ENCODE results near the gene CDH23. TPM values are rescaled to one million over a fixed set of nuclear protein-coding genes. Genes with fewer than 3 reads are reported as not detected.

Gene CDH23
- total RNA-seq, 1 donor, result 0.36 TPM

- Histone ChIP-seq H3K79me2 (ENCODE audit: insufficient read depth, low read length) (no peaks in the 10 kb centered on the region), H3K4me2 (ENCODE audit: insufficient read depth, low read length) (no peak overlapping the region), H3K36me3 (ENCODE audit: insufficient read depth, low read length) (no peaks in the 10 kb centered on the region), H3K4me3 (ENCODE audit: insufficient read depth, low read length) (no peak overlapping the region), H2AFZ (ENCODE audit: low read length) (no peak overlapping the region), H4K20me1 (ENCODE audit: insufficient read depth, low read length) (no peaks in the 10 kb centered on the region), H3K27me3 (ENCODE audit: insufficient read depth, low read length) (peaks cover 18% of the 10 kb centered on the region), H3K27ac (ENCODE audit: low read depth, low read length) (no peak overlapping the region), H3K9me3 (ENCODE audit: low read depth, low read length) (no peaks in the 10 kb centered on the region), H3K4me1 (ENCODE audit: insufficient read depth, low read length) (no peaks in the 10 kb centered on the region)
- TF ChIP-seq CTCF (IDR thresholded peaks at IDR 0.05; ENCODE audit: extremely low read depth, low read depth, low read length), result no peak
- no peak for DNase-seq (ENCODE audit: insufficient read length, low spot score, missing footprints)
Measured at GRCh38 chr10:71505862-71506261, 109.1 kb downstream of the CDH23 start.

DNA sequence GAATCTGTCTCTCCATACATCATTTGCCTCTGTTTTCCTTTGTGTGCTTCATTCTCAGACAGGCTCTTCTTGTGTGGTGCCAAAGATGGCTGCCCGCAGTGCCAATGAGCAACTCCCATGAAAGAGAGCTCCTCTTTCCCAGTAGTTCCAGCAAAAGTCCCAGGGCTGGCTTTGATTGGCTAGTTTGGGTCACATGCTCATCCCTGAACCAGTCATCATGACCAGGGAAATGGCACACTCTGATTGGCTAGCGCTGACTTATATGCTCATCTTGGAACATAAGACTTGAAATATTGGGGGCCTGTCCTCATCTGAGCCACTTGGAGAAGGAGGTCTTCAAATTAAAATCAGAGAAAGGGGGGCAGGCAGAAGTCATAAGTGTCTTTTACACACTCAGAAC is 112.7 kb downstream of the CDH23 start:
- TF ChIP-seq CTCF (IDR thresholded peaks at IDR 0.05; ENCODE audit: extremely low read depth, low read depth, low read length), result no peak
- H3K4me1 ChIP-seq (ENCODE audit: insufficient read depth, low read length), result no peaks in the 10 kb centered on the region

DNA sequence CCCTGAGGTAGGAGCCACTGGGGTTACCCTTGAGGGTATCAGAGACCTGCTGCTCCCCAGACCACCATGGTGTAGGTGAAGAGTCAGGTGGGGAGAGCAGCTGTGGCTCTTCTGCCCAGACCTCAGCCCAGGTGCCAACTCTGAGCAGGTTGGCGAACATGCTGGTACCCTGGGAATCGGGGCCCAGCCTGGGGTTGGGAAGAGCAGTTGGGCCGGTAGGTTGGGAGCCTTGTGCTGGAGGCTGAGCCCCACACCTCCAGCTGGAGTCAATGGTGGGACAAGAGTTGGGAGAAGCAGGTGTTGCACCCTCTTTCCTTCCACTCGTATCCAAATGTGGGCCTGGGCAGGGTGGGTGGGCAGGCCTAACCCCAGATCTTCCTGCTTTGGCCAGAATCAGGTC is 114.5 kb downstream of the CDH23 start:
- peaks cover 10% of the 10 kb centered on the region for H3K27me3 ChIP-seq (ENCODE audit: insufficient read depth, low read length)
- H3K27ac ChIP-seq (ENCODE audit: low read depth, low read length), result no peak overlapping the region
- no peak for DNase-seq (ENCODE audit: insufficient read length, low spot score, missing footprints)
- H2AFZ ChIP-seq (ENCODE audit: low read length), result no peak overlapping the region
- no peak overlapping the region for H3K4me3 ChIP-seq (ENCODE audit: insufficient read depth, low read length)
- TF ChIP-seq CTCF (IDR thresholded peaks at IDR 0.05; ENCODE audit: extremely low read depth, low read depth, low read length), result no peak
- no peaks in the 10 kb centered on the region for H3K79me2 ChIP-seq (ENCODE audit: insufficient read depth, low read length)
- no peaks in the 10 kb centered on the region for H4K20me1 ChIP-seq (ENCODE audit: insufficient read depth, low read length)
- no peaks in the 10 kb centered on the region for H3K36me3 ChIP-seq (ENCODE audit: insufficient read depth, low read length)
- no peaks in the 10 kb centered on the region for H3K9me3 ChIP-seq (ENCODE audit: low read depth, low read length)
- H3K4me2 ChIP-seq (ENCODE audit: insufficient read depth, low read length), result no peak overlapping the region
- H3K4me1 ChIP-seq (ENCODE audit: insufficient read depth, low read length), result no peaks in the 10 kb centered on the region

More for the DNA sequence above, 112.7 kb downstream of the CDH23 start:
- Histone ChIP-seq H3K27ac (ENCODE audit: low read depth, low read length) (no peak overlapping the region), H3K4me2 (ENCODE audit: insufficient read depth, low read length) (no peak overlapping the region), H4K20me1 (ENCODE audit: insufficient read depth, low read length) (no peaks in the 10 kb centered on the region), H2AFZ (ENCODE audit: low read length) (no peak overlapping the region), H3K4me3 (ENCODE audit: insufficient read depth, low read length) (no peak overlapping the region), H3K27me3 (ENCODE audit: insufficient read depth, low read length) (peaks cover 8% of the 10 kb centered on the region), H3K79me2 (ENCODE audit: insufficient read depth, low read length) (no peaks in the 10 kb centered on the region), H3K36me3 (ENCODE audit: insufficient read depth, low read length) (no peaks in the 10 kb centered on the region), H3K9me3 (ENCODE audit: low read depth, low read length) (no peaks in the 10 kb centered on the region)
- DNase-seq (ENCODE audit: insufficient read length, low spot score, missing footprints), result no peak

- Histone ChIP-seq H3K27me3 (ENCODE audit: insufficient read depth, low read length) (peaks cover 7% of the 10 kb centered on the region), H4K20me1 (ENCODE audit: insufficient read depth, low read length) (no peaks in the 10 kb centered on the region), H3K4me2 (ENCODE audit: insufficient read depth, low read length) (no peak overlapping the region), H3K4me3 (ENCODE audit: insufficient read depth, low read length) (no peak overlapping the region), H3K9me3 (ENCODE audit: low read depth, low read length) (no peaks in the 10 kb centered on the region), H3K79me2 (ENCODE audit: insufficient read depth, low read length) (no peaks in the 10 kb centered on the region), H3K4me1 (ENCODE audit: insufficient read depth, low read length) (no peaks in the 10 kb centered on the region), H3K36me3 (ENCODE audit: insufficient read depth, low read length) (no peaks in the 10 kb centered on the region), H3K27ac (ENCODE audit: low read depth, low read length) (no peak overlapping the region), H2AFZ (ENCODE audit: low read length) (no peak overlapping the region)
- no peak for DNase-seq (ENCODE audit: insufficient read length, low spot score, missing footprints)
- no peak for TF ChIP-seq CTCF (IDR thresholded peaks at IDR 0.05; ENCODE audit: extremely low read depth, low read depth, low read length)
Measured at GRCh38 chr10:71512312-71512711, 115.6 kb downstream of the CDH23 start.
